Lung microvascular endothelial cell (primary cell): ENCODE results near the gene RAB7A. TPM values are rescaled to one million over a fixed set of nuclear protein-coding genes. Genes with fewer than 3 reads are reported as not detected.
A peak's percentile ranks its signal among the peaks of the same experiment; 100 is the strongest.
"Not testable (repeated sequence)": the region's sequence is repeated elsewhere in the genome, so short reads cannot be mapped to it uniquely, and the experiment has no call there.

Source experiments
- DNase-seq, 2 donors: peaks; one replicate each; pipeline versions ENCODE4 v3.0.0 to v3.0.0-alpha.2; 2010; ENCODE audit warnings: low read depth in 2 of 2
- total RNA-seq: library from RNA; depleted of rRNA; stranded (reverse); fragments of >200 nt; gene quantifications from 2 replicates; pipeline ENCODE4 v1.2.1, GENCODE V29; 2014

The RAB7A gene
- total RNA-seq, 1 donor from 2014 or later: 33.5 TPM

DNA sequence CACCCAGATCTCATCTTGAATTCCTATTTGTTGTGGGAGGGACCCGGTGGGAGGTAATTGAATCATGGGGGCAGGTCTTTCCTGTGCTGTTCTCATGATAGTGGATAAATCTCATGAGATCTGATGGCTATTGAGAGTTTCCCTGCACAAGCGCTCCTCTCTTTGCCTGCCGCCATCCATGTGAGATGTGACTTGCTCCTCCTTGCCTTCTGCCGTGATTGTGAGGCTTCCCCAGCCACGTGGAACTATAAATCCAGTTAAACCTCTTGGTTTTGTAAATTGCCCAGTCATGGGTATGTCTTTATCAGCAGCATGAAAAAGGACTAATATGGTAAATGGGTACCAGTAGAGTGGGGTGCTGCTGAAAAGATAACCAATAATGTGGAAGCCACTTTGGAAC lies 23.6 kb downstream of the RAB7A start:
- not testable (repeated sequence) for DNase-seq

DNA sequence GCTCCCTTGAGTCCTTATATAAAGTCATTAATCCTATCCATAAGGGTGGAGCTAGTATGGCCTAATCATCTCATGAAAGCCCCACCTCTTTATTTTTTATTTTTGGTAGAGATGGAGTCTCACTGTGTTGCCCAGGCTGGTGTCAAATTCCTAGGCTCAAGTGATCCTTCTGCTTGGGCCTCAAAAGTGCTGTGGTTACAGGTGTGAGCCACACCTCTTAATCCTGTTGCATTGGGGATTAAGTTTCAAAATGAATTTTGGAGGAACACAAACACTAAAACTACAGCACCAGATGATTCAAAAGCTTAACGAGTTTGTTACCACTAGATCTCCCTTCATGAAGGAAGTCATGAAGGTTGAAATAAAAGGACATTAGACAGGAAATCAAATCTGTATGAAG lies 27.7 kb downstream of the RAB7A start:
- no peak for DNase-seq

- no peak for DNase-seq
These were observed 34.1 kb downstream of the RAB7A start for GRCh38 chr3:128760042-128760441.

- no peak for DNase-seq
These were observed 34.9 kb downstream of the RAB7A start for GRCh38 chr3:128760881-128761280.

GRCh38 chr3:128761392-128761791 lies 35.4 kb downstream of the RAB7A start:
- no peak for DNase-seq

DNA sequence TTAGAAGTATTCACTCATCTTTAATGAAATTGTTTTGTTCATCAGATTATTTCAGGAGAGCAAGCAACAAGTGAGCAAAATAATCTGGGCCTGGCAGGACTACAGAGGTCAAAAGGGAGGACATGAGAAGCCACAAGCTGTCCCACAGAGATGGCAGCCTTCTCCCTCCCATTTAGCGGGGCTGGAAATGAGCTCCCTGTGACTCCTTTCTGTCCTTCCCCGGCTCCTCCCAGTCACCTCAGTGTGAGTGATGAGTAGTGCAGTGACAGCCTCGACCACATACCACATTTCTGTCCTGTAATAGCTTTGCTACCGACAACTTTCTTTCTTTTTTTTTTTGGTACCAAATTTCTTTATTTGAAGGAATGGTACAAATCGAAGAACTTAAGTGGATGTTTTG lies 38.0 kb downstream of the RAB7A start:
- no peak for DNase-seq

DNA sequence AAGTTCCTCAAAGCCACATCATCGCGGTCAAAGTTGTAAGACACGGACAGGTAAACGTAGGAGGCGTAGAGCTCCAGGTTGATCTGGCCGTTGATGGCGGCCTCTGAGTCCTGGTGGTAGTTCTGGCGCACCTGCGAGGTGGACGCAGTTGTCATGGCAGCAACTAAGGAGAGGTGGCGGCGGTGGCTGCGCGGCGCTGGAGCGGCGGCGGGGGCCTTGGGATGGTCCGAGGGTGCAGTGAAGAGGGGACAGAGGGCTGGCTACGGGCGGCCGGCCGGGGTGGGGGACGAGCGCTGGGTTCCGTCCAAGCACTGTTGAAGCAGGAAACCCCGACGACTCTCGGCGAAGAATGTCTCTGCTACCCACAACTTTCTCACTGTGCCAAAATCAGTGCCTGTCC lies 38.9 kb downstream of the RAB7A start:
- DNase-seq: no peak

DNA sequence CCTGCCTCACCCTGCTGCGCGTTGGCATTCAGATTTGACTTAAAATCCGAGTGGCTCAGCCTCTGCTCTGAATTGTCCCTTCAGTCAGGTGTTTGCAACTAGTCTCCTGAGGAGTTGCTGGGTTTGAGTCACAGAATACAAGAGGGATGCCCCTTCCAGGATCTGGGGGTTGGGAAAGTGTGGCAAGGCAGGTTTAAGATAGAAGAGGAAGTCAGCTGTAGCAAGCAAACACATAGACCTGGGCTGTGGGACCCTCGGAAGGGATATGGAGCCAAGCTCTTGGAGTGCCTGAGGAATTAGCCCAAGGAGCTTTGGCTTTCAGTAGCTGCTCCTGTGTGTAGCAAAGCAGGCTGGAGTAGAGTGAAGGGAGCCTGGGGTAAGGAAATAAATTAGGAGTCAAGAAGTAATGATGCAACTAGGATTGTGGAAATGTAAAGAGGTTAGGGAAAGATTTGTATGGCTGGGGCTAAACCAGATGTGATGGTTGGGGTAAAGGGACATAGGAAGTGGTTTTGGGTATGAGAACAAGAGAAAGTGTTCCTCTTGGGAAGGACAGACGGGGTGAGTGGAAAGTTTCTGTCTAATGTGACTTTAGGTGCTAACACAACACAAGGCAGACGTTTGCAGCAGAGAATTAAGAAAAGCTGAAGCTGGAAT lies 41.2 kb downstream of the RAB7A start:
- DNase-seq: no peak

GRCh38 chr3:128768471-128768870 lies 42.5 kb downstream of the RAB7A start:
- no peak for DNase-seq

- DNase-seq: no peak
These were observed 44.4 kb downstream of the RAB7A start for GRCh38 chr3:128770387-128770786.

- not testable (repeated sequence) for DNase-seq
These were observed 47.2 kb downstream of the RAB7A start for GRCh38 chr3:128773189-128773588.

DNA sequence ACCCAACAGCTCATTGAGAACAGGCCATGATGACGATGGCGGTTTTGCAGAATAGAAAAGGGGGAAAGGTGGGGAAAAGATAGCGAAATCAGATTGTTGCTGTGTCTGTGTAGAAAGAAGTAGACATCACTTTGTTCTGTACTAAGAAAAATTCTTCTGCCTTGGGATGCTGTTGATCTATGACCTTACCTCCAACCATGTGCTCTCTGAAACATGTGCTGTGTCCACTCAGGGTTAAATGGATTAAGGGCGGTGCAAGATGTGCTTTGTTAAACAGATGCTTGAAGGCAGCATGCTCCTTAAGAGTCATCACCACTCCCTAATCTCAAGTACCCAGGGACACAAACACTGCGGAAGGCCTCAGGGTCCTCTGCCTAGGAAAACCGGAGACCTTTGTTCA lies 47.6 kb downstream of the RAB7A start:
- not testable (repeated sequence) for DNase-seq

DNA sequence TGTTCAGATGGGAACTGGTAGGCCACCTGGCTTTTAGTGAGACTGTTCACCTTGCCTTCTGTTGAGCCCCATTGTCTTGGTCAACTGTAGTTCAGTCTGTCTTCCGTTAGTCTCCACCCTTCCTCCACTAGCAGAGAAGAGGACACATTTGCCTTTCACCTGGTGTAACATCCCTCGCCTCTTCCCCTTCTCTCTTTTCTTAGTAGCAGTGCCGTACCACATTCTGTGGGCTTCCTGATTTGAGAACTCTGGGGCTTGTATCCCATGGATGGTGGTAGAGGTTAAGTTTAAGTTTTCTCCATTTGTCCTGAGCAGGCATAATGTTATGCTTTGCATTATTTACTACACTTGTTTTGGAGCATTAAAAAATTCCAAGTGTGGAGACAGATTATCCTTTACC lies 49.3 kb downstream of the RAB7A start:
- DNase-seq: no peak

GRCh38 chr3:128775906-128776542 lies 50.0 kb downstream of the RAB7A start:
- no peak for DNase-seq

DNA sequence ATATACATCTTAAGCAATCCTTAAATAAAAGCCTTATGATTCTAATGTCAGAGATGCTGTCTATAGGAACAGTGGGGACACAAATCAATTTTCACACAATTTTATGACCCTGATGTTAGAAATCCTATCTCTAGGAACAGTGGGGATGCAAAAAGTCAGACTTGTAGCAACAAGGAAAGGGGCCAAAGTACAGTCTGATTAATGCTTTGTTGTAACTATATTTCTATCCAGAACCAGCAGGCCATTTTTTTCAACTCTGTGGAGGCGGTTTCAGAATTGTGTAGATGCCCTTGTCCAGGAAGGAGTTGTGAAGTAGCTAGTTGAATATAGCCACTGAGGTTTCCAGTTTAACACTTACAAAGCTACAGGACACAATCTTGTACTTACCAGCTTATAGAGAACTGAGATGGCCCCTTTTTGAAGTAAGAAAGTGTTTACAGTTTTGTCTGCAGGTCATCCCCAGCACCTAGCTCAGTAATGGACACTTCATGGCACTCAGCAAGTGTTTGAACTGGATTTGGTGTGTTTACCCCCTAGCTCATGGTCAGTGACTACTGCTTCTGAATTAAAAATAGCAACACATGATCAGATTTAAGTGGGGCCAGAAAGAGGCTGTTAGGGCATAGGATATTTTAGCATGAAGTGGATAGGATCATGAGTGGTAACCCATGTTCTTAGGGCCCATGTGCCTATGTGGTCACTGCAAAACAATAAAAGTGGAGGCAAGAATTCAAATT lies 54.3 kb downstream of the RAB7A start:
- no peak for DNase-seq

- no peak for DNase-seq
These were observed 55.2 kb downstream of the RAB7A start for GRCh38 chr3:128781164-128781563.

DNA sequence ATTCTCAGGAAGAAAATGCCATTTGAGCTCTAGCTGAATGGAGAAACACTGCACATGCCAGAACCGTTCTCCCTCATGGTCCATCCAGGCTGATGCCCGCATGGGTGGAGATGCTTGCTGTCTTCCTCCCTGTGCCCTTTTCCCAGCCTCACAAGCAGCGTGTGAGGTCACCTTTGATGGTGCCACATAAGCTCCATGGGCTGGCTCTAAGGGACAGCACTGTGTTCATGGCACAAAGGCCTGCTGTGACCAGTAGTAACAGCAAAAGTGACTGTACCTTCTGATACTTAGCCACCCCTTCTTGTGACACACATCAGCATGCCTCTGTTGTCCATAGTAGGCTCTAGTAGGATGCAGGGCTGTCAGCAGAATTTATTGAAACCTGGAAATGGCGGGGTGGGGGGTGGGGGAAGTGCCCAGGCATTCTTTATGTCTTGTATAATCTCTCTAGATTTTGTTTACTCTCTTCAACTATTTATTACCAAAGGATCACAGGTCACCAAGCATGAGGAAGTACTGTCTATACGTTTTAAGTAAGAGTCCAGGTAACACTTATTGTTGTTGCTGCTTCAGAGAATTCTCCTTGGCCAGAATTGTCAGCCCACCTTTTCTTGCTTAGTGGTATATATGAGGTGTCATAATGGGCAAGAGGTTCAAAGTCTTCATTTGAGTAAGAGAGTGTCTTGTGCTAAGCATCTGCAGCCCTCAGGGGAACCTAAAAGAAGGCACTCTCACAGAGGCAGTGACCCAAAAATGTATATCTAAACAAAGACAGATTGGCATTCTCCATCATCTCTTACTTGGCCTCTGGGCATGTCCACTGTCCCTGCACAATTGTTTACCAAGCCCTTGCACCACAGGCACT lies 56.5 kb downstream of the RAB7A start:
- no peak for DNase-seq

- DNase-seq: no peak
These were observed 57.8 kb downstream of the RAB7A start for GRCh38 chr3:128783774-128784173.

DNA sequence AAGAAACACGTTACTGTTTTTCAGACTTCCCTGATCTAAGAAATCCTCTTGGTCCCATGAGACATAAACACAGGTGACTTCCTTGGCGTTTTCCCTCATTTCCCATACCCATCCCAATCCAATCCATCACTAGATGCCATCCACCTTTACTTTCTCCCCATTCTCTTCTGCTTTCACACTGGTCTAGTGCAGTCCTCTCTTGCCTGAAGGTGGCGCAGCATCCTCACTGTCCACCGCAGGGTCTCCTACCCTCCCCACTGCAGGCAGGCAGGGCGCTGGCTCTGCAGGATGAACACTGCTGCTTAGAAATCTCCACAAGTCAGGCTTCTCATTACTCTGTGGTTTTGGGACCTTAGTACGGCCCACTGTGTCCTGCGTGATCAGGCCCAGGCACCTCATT lies 58.2 kb downstream of the RAB7A start:
- DNase-seq: peak; percentile 43 to 57

DNA sequence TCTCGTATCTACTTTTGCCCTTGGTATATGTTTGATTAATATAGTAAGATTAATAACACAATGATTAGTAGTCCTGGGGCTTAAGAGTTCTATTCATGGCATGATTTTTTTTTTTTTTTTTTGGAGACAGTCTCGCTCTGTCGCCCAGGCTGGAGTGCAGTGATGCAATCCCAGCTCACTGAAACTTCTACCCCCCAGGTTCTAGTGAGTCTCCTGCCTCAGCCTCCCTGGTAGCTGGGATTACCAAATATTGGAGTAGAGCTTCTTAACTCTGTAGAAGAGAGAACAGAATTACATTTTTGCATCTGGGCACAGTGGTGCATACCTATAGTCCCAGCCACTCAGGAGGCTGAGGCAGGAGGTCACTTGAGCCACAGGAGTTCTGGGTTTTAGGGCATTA lies 58.9 kb downstream of the RAB7A start:
- DNase-seq: no peak

- DNase-seq: peak; percentile 29 to 47
These were observed 60.5 kb downstream of the RAB7A start for GRCh38 chr3:128786434-128787020.
